GM21381 (cell line): Measurements from ENCODE around the gene EZH1.

Source experiments
- ATAC-seq: cut with Tn5 transposase; IDR thresholded peaks from one replicate; pipeline ENCODE4 v1.9.1; 2021; ENCODE audit warnings: mild to moderate bottlenecking, moderate library complexity; ENCODE audit not compliant: unreplicated experiment

EZH1 gene

GRCh38 chr17:42744806-42745617 is at the start of gene EZH1:
Gene EZH1 (minus strand): TSS chr17:42745040. CDS start chr17:42728941, 16,099 bp downstream.
- peak; percentile 78 for ATAC-seq

- ATAC-seq = no peak
Measured at GRCh38 chr17:42792545-42792944, 47.7 kb upstream of the EZH1 start.

- ATAC-seq = no peak
Measured at GRCh38 chr17:42791948-42792347, 47.1 kb upstream of the EZH1 start.

- ATAC-seq = no peak
Measured at GRCh38 chr17:42787266-42787665, 42.4 kb upstream of the EZH1 start.

- no peak for ATAC-seq
Measured at GRCh38 chr17:42784811-42785592, 40.2 kb upstream of the EZH1 start.

- no peak for ATAC-seq
Measured at GRCh38 chr17:42784409-42784808, 39.6 kb upstream of the EZH1 start.

GRCh38 chr17:42783791-42784138 is 38.9 kb upstream of the EZH1 start:
- ATAC-seq = no peak

GRCh38 chr17:42783062-42783790 is 38.4 kb upstream of the EZH1 start:
- no peak for ATAC-seq

- no peak for ATAC-seq
Measured at GRCh38 chr17:42782166-42783061, 37.6 kb upstream of the EZH1 start.

- no peak for ATAC-seq
Measured at GRCh38 chr17:42781639-42782165, 36.9 kb upstream of the EZH1 start.

GRCh38 chr17:42780851-42781638 is 36.2 kb upstream of the EZH1 start:
- no peak for ATAC-seq

GRCh38 chr17:42779936-42780850 is 35.4 kb upstream of the EZH1 start, which contains the start of gene WNK4:
Gene WNK4 (plus strand): TSS chr17:42780610. CDS start chr17:42780699, 89 bp downstream.
- ATAC-seq = no peak

- no peak for ATAC-seq
Measured at GRCh38 chr17:42779304-42779935, 34.6 kb upstream of the EZH1 start.

GRCh38 chr17:42778570-42778969 is 33.7 kb upstream of the EZH1 start:
- ATAC-seq = no peak

GRCh38 chr17:42775534-42776098 is 30.8 kb upstream of the EZH1 start:
- ATAC-seq = no peak

GRCh38 chr17:42774066-42774745 is 29.4 kb upstream of the EZH1 start:
- no peak for ATAC-seq
